ENCODE measurements around the gene TNS1.

DNA sequence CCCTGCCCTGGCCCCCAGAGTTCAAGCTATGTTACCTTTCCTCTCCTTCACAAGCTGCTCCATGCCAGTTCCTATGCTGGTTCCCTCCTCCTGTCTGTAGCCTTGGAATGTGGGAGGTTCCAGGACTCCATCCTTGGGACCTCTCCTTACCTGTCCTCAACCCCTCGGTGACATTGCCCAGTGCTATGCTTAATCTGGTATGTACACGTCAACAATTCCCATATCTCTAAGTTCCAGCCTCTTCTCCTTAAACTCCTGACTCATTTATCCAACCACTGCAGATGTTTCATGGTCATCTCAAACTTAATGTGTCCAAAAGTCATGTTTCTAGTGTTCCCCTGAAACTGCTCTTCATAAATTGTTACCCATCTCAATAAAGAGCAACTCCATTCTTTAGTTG is 160.8 kb downstream of the TNS1 start:
- TF ChIP-seq CTCF (IDR thresholded peaks at IDR 0.05): no peak
- no peak for TF ChIP-seq EZH2phosphoT487 (IDR thresholded peaks at IDR 0.05)
